HFFc6 (cell line): ENCODE results near the gene NOS1AP. TPM values are rescaled to one million over a fixed set of nuclear protein-coding genes. Genes with fewer than 3 reads are reported as not detected.
"Not testable (repeated sequence)": the region's sequence is repeated elsewhere in the genome, so short reads cannot be mapped to it uniquely, and the experiment has no call there.

Source experiments
- DNase-seq: peaks from one replicate; pipeline ENCODE4 v3.0.0-alpha.2; 2018
- H3K27ac Mint-ChIP-seq: 2 replicates; pipeline ENCODE4 v1.8.0; 2020; ENCODE audit warnings: mild to moderate bottlenecking, mixed read lengths
- H3K27me3 Mint-ChIP-seq: 2 replicates; pipeline ENCODE4 v1.8.0; 2021; ENCODE audit warnings: mild to moderate bottlenecking, moderate library complexity, mixed read lengths; ENCODE audit not compliant: insufficient read depth
- H3K36me3 Mint-ChIP-seq: 2 replicates; pipeline ENCODE4 v1.8.0; 2021; ENCODE audit warnings: low read depth, mixed read lengths
- H3K4me1 Mint-ChIP-seq: 2 replicates; pipeline ENCODE4 v1.8.0; 2020; ENCODE audit warnings: low read depth, mixed read lengths
- H3K4me3 Mint-ChIP-seq: 2 replicates; pipeline ENCODE4 v1.8.0; 2020; ENCODE audit warnings: mild to moderate bottlenecking, moderate library complexity, mixed read lengths
- H3K9me3 Mint-ChIP-seq: 2 replicates; pipeline ENCODE4 v1.8.0; 2020; ENCODE audit warnings: mild to moderate bottlenecking, mixed read lengths
- total RNA-seq, 6 experiments: library from RNA; stranded (reverse); fragmentation: NEBNext Ultra II Directional; extraction: Animal tissue kit (Norgen Biotek cat#: 25700); gene quantifications; 2 replicates in 1 of 6; 3 replicates in 5 of 6; pipeline ENCODE4 v1.2.3, GENCODE V29; 2021
- TF ChIP-seq, protein P1 (sequence below): fragments of 200-600 bp; sonication (generic); IDR thresholded peaks from 2 replicates; pipeline ENCODE4 v1.5.0; 2021; ENCODE audit warnings: antibody characterized with exemption, mild to moderate bottlenecking

NOS1AP gene
- total RNA-seq, 6 experiments from 2014 or later = 0.11 to 0.62 (median 0.29) TPM

DNA sequence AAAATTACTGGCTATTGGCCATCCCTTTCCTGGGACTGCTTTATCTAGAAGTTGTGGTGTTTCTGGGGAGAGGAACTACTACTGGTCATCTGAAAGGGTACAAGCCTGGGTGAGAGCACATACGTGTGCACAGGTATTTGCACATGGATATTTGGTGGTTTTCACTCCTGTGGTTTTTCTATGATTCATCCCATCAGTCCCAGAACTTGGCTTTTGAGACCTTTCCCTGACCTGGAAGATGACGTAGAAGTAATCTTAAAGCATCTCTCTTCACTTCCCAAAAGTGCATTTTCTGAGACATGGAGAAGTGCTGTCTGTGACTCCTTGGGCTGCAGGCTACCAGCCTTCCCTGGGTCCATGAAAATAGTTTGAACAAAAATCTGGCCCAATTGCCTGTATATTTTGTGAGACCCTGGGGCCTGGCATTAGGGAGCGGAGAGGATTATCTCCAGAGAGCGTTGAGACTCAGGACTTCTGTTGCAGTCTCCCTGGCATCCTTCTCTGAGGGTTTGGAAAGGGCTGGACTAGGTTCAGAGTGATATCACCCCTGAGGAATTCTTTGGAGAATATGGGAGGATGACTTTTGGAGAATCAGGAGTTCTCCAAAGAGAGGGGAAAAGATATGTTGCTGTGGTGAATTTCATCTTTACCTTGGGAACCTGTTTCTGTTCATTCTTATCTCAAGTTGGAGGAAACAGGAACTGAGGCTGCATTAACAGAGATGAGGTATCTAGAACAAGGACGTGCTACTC lies 130.8 kb downstream of the NOS1AP start:
- H3K27ac Mint-ChIP-seq = no peak overlapping the region
- H3K36me3 Mint-ChIP-seq = no peaks in the 10 kb centered on the region
- TF ChIP-seq, protein P1, sequence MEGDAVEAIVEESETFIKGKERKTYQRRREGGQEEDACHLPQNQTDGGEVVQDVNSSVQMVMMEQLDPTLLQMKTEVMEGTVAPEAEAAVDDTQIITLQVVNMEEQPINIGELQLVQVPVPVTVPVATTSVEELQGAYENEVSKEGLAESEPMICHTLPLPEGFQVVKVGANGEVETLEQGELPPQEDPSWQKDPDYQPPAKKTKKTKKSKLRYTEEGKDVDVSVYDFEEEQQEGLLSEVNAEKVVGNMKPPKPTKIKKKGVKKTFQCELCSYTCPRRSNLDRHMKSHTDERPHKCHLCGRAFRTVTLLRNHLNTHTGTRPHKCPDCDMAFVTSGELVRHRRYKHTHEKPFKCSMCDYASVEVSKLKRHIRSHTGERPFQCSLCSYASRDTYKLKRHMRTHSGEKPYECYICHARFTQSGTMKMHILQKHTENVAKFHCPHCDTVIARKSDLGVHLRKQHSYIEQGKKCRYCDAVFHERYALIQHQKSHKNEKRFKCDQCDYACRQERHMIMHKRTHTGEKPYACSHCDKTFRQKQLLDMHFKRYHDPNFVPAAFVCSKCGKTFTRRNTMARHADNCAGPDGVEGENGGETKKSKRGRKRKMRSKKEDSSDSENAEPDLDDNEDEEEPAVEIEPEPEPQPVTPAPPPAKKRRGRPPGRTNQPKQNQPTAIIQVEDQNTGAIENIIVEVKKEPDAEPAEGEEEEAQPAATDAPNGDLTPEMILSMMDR = no peak
- H3K4me1 Mint-ChIP-seq = no peaks in the 10 kb centered on the region
- no peak overlapping the region for H3K4me3 Mint-ChIP-seq
- H3K9me3 Mint-ChIP-seq = no peaks in the 10 kb centered on the region; the same call in 1 of the 2 replicates
- H3K27me3 Mint-ChIP-seq = peaks cover 34% of the 10 kb centered on the region
- no peak for DNase-seq

GRCh38 chr1:162201062-162201461 lies 131.6 kb downstream of the NOS1AP start:
- not testable (repeated sequence) for H3K4me1 Mint-ChIP-seq
- H3K27me3 Mint-ChIP-seq = peaks cover 34% of the 10 kb centered on the region

GRCh38 chr1:162204129-162204822 lies 134.8 kb downstream of the NOS1AP start:
- H3K4me3 Mint-ChIP-seq = no peak overlapping the region
- no peaks in the 10 kb centered on the region; the same call in 1 of the 2 replicates for H3K9me3 Mint-ChIP-seq
- TF ChIP-seq, protein P1 = no peak
- H3K27ac Mint-ChIP-seq = no peak overlapping the region
- no peak for DNase-seq
- no peaks in the 10 kb centered on the region for H3K4me1 Mint-ChIP-seq
- H3K27me3 Mint-ChIP-seq = peaks cover 28% of the 10 kb centered on the region
- no peaks in the 10 kb centered on the region for H3K36me3 Mint-ChIP-seq

More at GRCh38 chr1:162201062-162201461, 131.6 kb downstream of the NOS1AP start:
- H3K4me3 Mint-ChIP-seq, H3K36me3 Mint-ChIP-seq, DNase-seq, H3K27ac Mint-ChIP-seq, H3K9me3 Mint-ChIP-seq: not testable (repeated sequence)

- no peaks in the 10 kb centered on the region; the same call in 1 of the 2 replicates for H3K9me3 Mint-ChIP-seq
- no peaks in the 10 kb centered on the region for H3K36me3 Mint-ChIP-seq
- no peaks in the 10 kb centered on the region for H3K4me1 Mint-ChIP-seq
These were observed 135.3 kb downstream of the NOS1AP start for GRCh38 chr1:162204823-162205155.

GRCh38 chr1:162206300-162206699 lies 136.8 kb downstream of the NOS1AP start:
- Mint-ChIP-seq H3K9me3 (no peaks in the 10 kb centered on the region), H3K4me1 (no peaks in the 10 kb centered on the region), H3K36me3 (no peaks in the 10 kb centered on the region), H3K4me3 (no peak overlapping the region), H3K27me3 (peaks cover 20% of the 10 kb centered on the region), H3K27ac (no peak overlapping the region)
- DNase-seq = no peak
- TF ChIP-seq, protein P1 = no peak

More at GRCh38 chr1:162204823-162205155, 135.3 kb downstream of the NOS1AP start:
- Mint-ChIP-seq H3K27ac (no peak overlapping the region), H3K27me3 (peaks cover 26% of the 10 kb centered on the region), H3K4me3 (no peak overlapping the region)
- TF ChIP-seq, protein P1 = no peak
- no peak for DNase-seq
